GM23338 (cell line): ENCODE data around the gene MAGI1. TPM values are rescaled to one million over a fixed set of nuclear protein-coding genes. Genes with fewer than 3 reads are reported as not detected.

Source experiments
- ATAC-seq: fragments of 200-7000 bp; cut with Tn5 transposase; 3 replicates; pipeline ENCODE4 v1.9.1; 2020
- DNase-seq: peaks from one replicate; pipeline ENCODE4 v3.0.0-alpha.2; 2015; ENCODE audit warnings: low spot score
- H2AFZ ChIP-seq: fragments of 200-600 bp; sonication (generic); 2 replicates; pipeline ENCODE4 v1.8.0; 2016; ENCODE audit warnings: antibody characterized with exemption, mild to moderate bottlenecking, moderate library complexity
- H3F3A ChIP-seq: fragments of 200-600 bp; sonication (generic); replicated peaks from 2 replicates; pipeline ENCODE4 v1.8.0; 2017; ENCODE audit warnings: antibody characterized with exemption, mixed run types, low read depth
- H3K27ac ChIP-seq: fragments of 200-600 bp; sonication (generic); 2 replicates; pipeline ENCODE4 v1.6.1; 2016; ENCODE audit warnings: low read depth
- H3K27me3 ChIP-seq: fragments of 200-600 bp; sonication (generic); 2 replicates; pipeline ENCODE4 v1.8.0; 2016; ENCODE audit warnings: mild to moderate bottlenecking, mixed run types, moderate library complexity; ENCODE audit not compliant: insufficient read depth
- H3K36me3 ChIP-seq: fragments of 200-600 bp; sonication (generic); 2 replicates; pipeline ENCODE4 v1.8.0; 2016; ENCODE audit warnings: mild to moderate bottlenecking; ENCODE audit not compliant: insufficient read depth
- H3K4me1 ChIP-seq: fragments of 200-600 bp; sonication (generic); 2 replicates; pipeline ENCODE4 v1.8.0; 2016; ENCODE audit warnings: mild to moderate bottlenecking, moderate library complexity; ENCODE audit not compliant: insufficient read depth
- H3K4me2 ChIP-seq: fragments of 200-600 bp; sonication (generic); 2 replicates; pipeline ENCODE4 v1.7.1; 2017; ENCODE audit warnings: mixed run types
- H3K4me3 ChIP-seq: fragments of 200-600 bp; sonication (generic); 2 replicates; pipeline ENCODE4 v1.6.1; 2016; ENCODE audit warnings: mixed run types
- H3K79me2 ChIP-seq: fragments of 200-600 bp; sonication (generic); replicated peaks from 2 replicates; pipeline ENCODE4 v1.8.0; 2017; ENCODE audit warnings: mild to moderate bottlenecking; ENCODE audit not compliant: insufficient read depth
- H3K9me2 ChIP-seq: fragments of 200-600 bp; sonication (generic); 2 replicates; pipeline ENCODE4 v1.8.0; 2017; ENCODE audit not compliant: insufficient read depth
- H4K20me1 ChIP-seq: fragments of 200-600 bp; sonication (generic); replicated peaks from 2 replicates; pipeline ENCODE4 v1.8.0; 2017; ENCODE audit warnings: mild to moderate bottlenecking; ENCODE audit not compliant: insufficient read depth
- H3K27ac Mint-ChIP-seq: 2 replicates; pipeline ENCODE4 v1.8.0; 2020; ENCODE audit warnings: inconsistent platforms, mild to moderate bottlenecking, moderate library complexity, mixed read lengths
- H3K27me3 Mint-ChIP-seq: 3 replicates; pipeline ENCODE4 v1.8.0; 2022; ENCODE audit warnings: low read depth, mild to moderate bottlenecking, moderate library complexity, mixed read lengths, inconsistent platforms; ENCODE audit not compliant: insufficient read depth, poor library complexity
- H3K36me3 Mint-ChIP-seq: 3 replicates; pipeline ENCODE4 v1.8.0; 2021; ENCODE audit warnings: low read depth, mild to moderate bottlenecking, inconsistent platforms, moderate library complexity, mixed read lengths
- H3K4me1 Mint-ChIP-seq: 3 replicates; pipeline ENCODE4 v1.8.0; 2020; ENCODE audit warnings: mild to moderate bottlenecking, inconsistent platforms, mixed read lengths
- H3K4me3 Mint-ChIP-seq: 3 replicates; pipeline ENCODE4 v1.8.0; 2021; ENCODE audit warnings: moderate library complexity, mild to moderate bottlenecking, inconsistent platforms, mixed read lengths
- H3K9me3 Mint-ChIP-seq: 3 replicates; pipeline ENCODE4 v1.8.0; 2020; ENCODE audit warnings: moderate library complexity, mild to moderate bottlenecking, inconsistent platforms, mixed read lengths
- CREB1 ChIP-seq: fragments of 250-450 bp; sonication (Bioruptor Pico); IDR thresholded peaks from 2 replicates; pipeline ENCODE4 v1.5.0; 2020; ENCODE audit warnings: low read depth, mild to moderate bottlenecking, moderate library complexity
- CTCF ChIP-seq, 2 experiments: fragments of 200-600 bp in 1 of 2; sonication (generic) in 1 of 2; conservative IDR thresholded peaks; 2 replicates each; pipeline versions ENCODE4 v1.5.1 to v1.6.1; 2016 to 2017; ENCODE audit warnings: antibody characterized with exemption in 2 of 2, low read depth in 2 of 2, mild to moderate bottlenecking in 2 of 2, moderate library complexity in 1 of 2
- ETS1 ChIP-seq: IDR thresholded peaks from 2 replicates; pipeline ENCODE4 v1.6.1; 2016; ENCODE audit warnings: antibody characterized with exemption
- EZH2 ChIP-seq: fragments of 200-600 bp; sonication (generic); IDR thresholded peaks from one replicate; pipeline ENCODE4 v1.8.0; 2017; ENCODE audit warnings: antibody characterized with exemption, mild to moderate bottlenecking, low read depth; ENCODE audit not compliant: unreplicated experiment
- EZH2phosphoT487 ChIP-seq: fragments of 200-600 bp; sonication (generic); IDR thresholded peaks from one replicate; pipeline ENCODE4 v1.8.1; 2018; ENCODE audit warnings: antibody characterized with exemption; ENCODE audit not compliant: unreplicated experiment
- JUNB ChIP-seq: IDR thresholded peaks from one replicate; pipeline ENCODE4 v1.6.1; 2016; ENCODE audit warnings: antibody characterized with exemption; ENCODE audit not compliant: unreplicated experiment
- NANOG ChIP-seq: IDR thresholded peaks from 2 replicates; pipeline ENCODE4 v1.6.1; 2016; ENCODE audit warnings: antibody characterized with exemption, borderline replicate concordance
- POLR2AphosphoS5 ChIP-seq: IDR thresholded peaks from 2 replicates; pipeline ENCODE4 v1.6.1; 2016; ENCODE audit warnings: antibody characterized with exemption, low read depth
- REST ChIP-seq: IDR thresholded peaks from one replicate; pipeline ENCODE4 v1.6.1; 2018; ENCODE audit warnings: antibody characterized with exemption; ENCODE audit not compliant: unreplicated experiment
- STAT1 ChIP-seq: IDR thresholded peaks from one replicate; pipeline ENCODE4 v1.6.1; 2016; ENCODE audit warnings: antibody characterized with exemption; ENCODE audit not compliant: unreplicated experiment
- ZNF114 ChIP-seq: fragments of 250-450 bp; sonication (Bioruptor Pico); IDR thresholded peaks from 2 replicates; pipeline ENCODE4 v1.5.0; 2020; ENCODE audit warnings: mild to moderate bottlenecking, moderate library complexity
- ZNF331 ChIP-seq: fragments of 250-450 bp; sonication (Bioruptor Pico); IDR thresholded peaks from 2 replicates; pipeline ENCODE4 v1.5.0; 2020; ENCODE audit warnings: low read depth, mild to moderate bottlenecking, moderate library complexity
- ZNF462 ChIP-seq: fragments of 250-450 bp; sonication (Bioruptor Pico); IDR thresholded peaks from 2 replicates; pipeline ENCODE4 v1.5.0; 2020; ENCODE audit warnings: mild to moderate bottlenecking, moderate library complexity
- polyA plus RNA-seq: library from polyadenylated mRNA; unstranded; fragments of >200 nt; fragmentation: Nextera tagmentation; extraction: Ambion mirVana; gene quantifications from 2 replicates; pipeline ENCODE4 v1.2.1, GENCODE V29; 2016
- total RNA-seq: library from RNA; depleted of rRNA; stranded (reverse); fragments of >200 nt; shearing (Covaris generic); gene quantifications from 2 replicates; pipeline ENCODE4 v1.2.3, GENCODE V29; 2014

MAGI1 gene
- total and polyA plus RNA-seq, 2 experiments from 2014 or later = 27.4 to 71.2 TPM

GRCh38 chr3:65445573-65446169 lies 593.0 kb downstream of the MAGI1 start:
- H3K79me2 ChIP-seq = no peaks in the 10 kb centered on the region
- H3K36me3 ChIP-seq = no peaks in the 10 kb centered on the region
- no peaks in the 10 kb centered on the region for H3K9me2 ChIP-seq
- H3K4me1 ChIP-seq = peaks cover 16% of the 10 kb centered on the region; the same call in 1 of the 2 replicates
- H3K27me3 ChIP-seq = no peaks in the 10 kb centered on the region
- no peak overlapping the region for H3K4me3 ChIP-seq
- Mint-ChIP-seq H3K4me1 (peaks cover 20% of the 10 kb centered on the region), H3K9me3 (no peaks in the 10 kb centered on the region), H3K4me3 (no peak overlapping the region), H3K27ac (no peak overlapping the region), H3K27me3 (no peaks in the 10 kb centered on the region), H3K36me3 (no peaks in the 10 kb centered on the region; the same call in 2 of the 3 replicates)
- DNase-seq = no peak
- H3K27ac ChIP-seq = no peak overlapping the region
- no peak for TF ChIP-seq ZNF114
- no peak for TF ChIP-seq ZNF331 (CRISPR knock-in tag)
- no peak for TF ChIP-seq POLR2AphosphoS5
- TF ChIP-seq ETS1 = no peak
- TF ChIP-seq NANOG = no peak
- TF ChIP-seq EZH2 = no peak
- TF ChIP-seq REST = no peak
- TF ChIP-seq CTCF (conservative IDR thresholded peaks at IDR 0.05; ENCODE audit: low read depth in 2 of 2) = no peak
- no peak for TF ChIP-seq STAT1
- TF ChIP-seq EZH2phosphoT487 = no peak
- no peak for TF ChIP-seq CREB1 (CRISPR knock-in tag)
- no peak for TF ChIP-seq JUNB
- no peak for TF ChIP-seq ZNF462 (CRISPR knock-in tag)
- H3F3A ChIP-seq = no peaks in the 10 kb centered on the region
- no peak overlapping the region for H2AFZ ChIP-seq
- H3K4me2 ChIP-seq = no peak overlapping the region
- ATAC-seq = no peak
- H4K20me1 ChIP-seq = no peaks in the 10 kb centered on the region
